ENCODE measurements around the gene SUPT3H. TPM values are rescaled to one million over a fixed set of nuclear protein-coding genes. Genes with fewer than 3 reads are reported as not detected.

Gene SUPT3H
- total RNA-seq, 1 experiment from 2014 or later, result 10.3 TPM

GRCh38 chr6:44788387-44788981 is 589.2 kb downstream of the SUPT3H start:
- H3K4me3 Mint-ChIP-seq (ENCODE audit: low read depth, unreplicated experiment), result no peak overlapping the region
- no peak for TF ChIP-seq CTCF (IDR thresholded peaks at IDR 0.05; ENCODE audit: unreplicated experiment)
- H3K9me3 Mint-ChIP-seq (ENCODE audit: low read depth, unreplicated experiment), result peaks cover 3% of the 10 kb centered on the region
- DNase-seq, result no peak
- BruUV-seq (replicated peaks), result no TSS peak
- intact Hi-C loops (cut with micrococcal nuclease; ENCODE audit: unreplicated experiment), result no loop called here
- peaks cover 81% of the 10 kb centered on the region for H3K27me3 Mint-ChIP-seq (ENCODE audit: unreplicated experiment)
- no peaks in the 10 kb centered on the region for H3K36me3 Mint-ChIP-seq (ENCODE audit: insufficient read depth, unreplicated experiment)
- CTCF ChIA-PET, result no interaction called here
- H3K4me1 Mint-ChIP-seq (ENCODE audit: low read depth, unreplicated experiment), result no peaks in the 10 kb centered on the region
- H3K27ac Mint-ChIP-seq (ENCODE audit: unreplicated experiment), result no peak overlapping the region

- Mint-ChIP-seq H3K4me3 (ENCODE audit: low read depth, unreplicated experiment) (no peak overlapping the region), H3K4me1 (ENCODE audit: low read depth, unreplicated experiment) (no peaks in the 10 kb centered on the region), H3K27me3 (ENCODE audit: unreplicated experiment) (peaks cover 81% of the 10 kb centered on the region), H3K36me3 (ENCODE audit: insufficient read depth, unreplicated experiment) (no peaks in the 10 kb centered on the region), H3K9me3 (ENCODE audit: low read depth, unreplicated experiment) (no peaks in the 10 kb centered on the region), H3K27ac (ENCODE audit: unreplicated experiment) (no peak overlapping the region)
- DNase-seq, result no peak
- BruUV-seq (replicated peaks), result no TSS peak
- intact Hi-C loops (cut with micrococcal nuclease; ENCODE audit: unreplicated experiment), result no loop called here
- no peak for TF ChIP-seq CTCF (IDR thresholded peaks at IDR 0.05; ENCODE audit: unreplicated experiment)
- CTCF ChIA-PET, result no interaction called here
Measured at GRCh38 chr6:44787254-44787834, 590.4 kb downstream of the SUPT3H start.

- TF ChIP-seq CTCF (IDR thresholded peaks at IDR 0.05; ENCODE audit: unreplicated experiment), result no peak
- CTCF ChIA-PET, result no interaction called here
- intact Hi-C loops (cut with micrococcal nuclease; ENCODE audit: unreplicated experiment), result no loop called here
- peaks cover 74% of the 10 kb centered on the region for H3K27me3 Mint-ChIP-seq (ENCODE audit: unreplicated experiment)
- DNase-seq, result no peak
- no peaks in the 10 kb centered on the region for H3K9me3 Mint-ChIP-seq (ENCODE audit: low read depth, unreplicated experiment)
- no peak overlapping the region for H3K27ac Mint-ChIP-seq (ENCODE audit: unreplicated experiment)
- no peaks in the 10 kb centered on the region for H3K4me1 Mint-ChIP-seq (ENCODE audit: low read depth, unreplicated experiment)
- H3K4me3 Mint-ChIP-seq (ENCODE audit: low read depth, unreplicated experiment), result no peak overlapping the region
- H3K36me3 Mint-ChIP-seq (ENCODE audit: insufficient read depth, unreplicated experiment), result no peaks in the 10 kb centered on the region
- no TSS peak for BruUV-seq (replicated peaks)
Measured at GRCh38 chr6:44785130-44785529, 592.6 kb downstream of the SUPT3H start.

- Mint-ChIP-seq H3K27ac (ENCODE audit: unreplicated experiment) (no peak overlapping the region), H3K36me3 (ENCODE audit: insufficient read depth, unreplicated experiment) (no peaks in the 10 kb centered on the region), H3K9me3 (ENCODE audit: low read depth, unreplicated experiment) (no peaks in the 10 kb centered on the region), H3K4me1 (ENCODE audit: low read depth, unreplicated experiment) (no peaks in the 10 kb centered on the region), H3K27me3 (ENCODE audit: unreplicated experiment) (peaks cover 69% of the 10 kb centered on the region), H3K4me3 (ENCODE audit: low read depth, unreplicated experiment) (no peak overlapping the region)
- TF ChIP-seq CTCF (IDR thresholded peaks at IDR 0.05; ENCODE audit: unreplicated experiment), result no peak
- DNase-seq, result no peak
- intact Hi-C loops (cut with micrococcal nuclease; ENCODE audit: unreplicated experiment), result no loop called here
- no TSS peak for BruUV-seq (replicated peaks)
- CTCF ChIA-PET, result no interaction called here
Measured at GRCh38 chr6:44784195-44784594, 593.5 kb downstream of the SUPT3H start.

Measured in Calu3 (cell line).